Neural progenitor cell (in vitro differentiated cells): Measurements from ENCODE around the gene NXPH2. TPM values are rescaled to one million over a fixed set of nuclear protein-coding genes. Genes with fewer than 3 reads are reported as not detected.
"Not testable (repeated sequence)": the region's sequence is repeated elsewhere in the genome, so short reads cannot be mapped to it uniquely, and the experiment has no call there.

Source experiments
- DNase-seq: peaks from one replicate; pipeline ENCODE4 v3.0.0-alpha.2; 2016; ENCODE audit warnings: low spot score
- H2AFZ ChIP-seq: fragments of 200-600 bp; sonication (generic); replicated peaks from 2 replicates; pipeline ENCODE4 v1.6.1; 2016; ENCODE audit warnings: antibody characterized with exemption
- H3F3A ChIP-seq: fragments of 200-600 bp; sonication (generic); 2 replicates; pipeline ENCODE4 v1.6.1; 2016; ENCODE audit warnings: antibody characterized with exemption, low read depth
- H3K27ac ChIP-seq: fragments of 200-600 bp; sonication (generic); 2 replicates; pipeline ENCODE4 v1.5.1; 2016; ENCODE audit warnings: mild to moderate bottlenecking
- H3K27me3 ChIP-seq: fragments of 200-600 bp; sonication (generic); 2 replicates; pipeline ENCODE4 v1.6.1; 2016; ENCODE audit warnings: mild to moderate bottlenecking, moderate library complexity
- H3K36me3 ChIP-seq: fragments of 200-600 bp; sonication (generic); 2 replicates; pipeline ENCODE4 v1.5.1; 2016
- H3K4me1 ChIP-seq: fragments of 200-600 bp; sonication (generic); 2 replicates; pipeline ENCODE4 v1.6.1; 2016; ENCODE audit warnings: mixed run types
- H3K4me2 ChIP-seq: fragments of 200-600 bp; sonication (generic); 2 replicates; pipeline ENCODE4 v1.6.1; 2016
- H3K4me3 ChIP-seq: fragments of 200-600 bp; sonication (generic); 2 replicates; pipeline ENCODE4 v1.5.1; 2016
- H3K79me2 ChIP-seq: fragments of 200-600 bp; sonication (generic); 2 replicates; pipeline ENCODE4 v1.6.1; 2016; ENCODE audit warnings: low read depth
- H3K9ac ChIP-seq: fragments of 200-600 bp; sonication (generic); 2 replicates; pipeline ENCODE4 v1.6.1; 2016
- H3K9me3 ChIP-seq: fragments of 200-600 bp; sonication (generic); 2 replicates; pipeline ENCODE4 v1.5.1; 2016; ENCODE audit warnings: low read depth
- H4K20me1 ChIP-seq: fragments of 200-600 bp; sonication (generic); 2 replicates; pipeline ENCODE4 v1.6.1; 2016; ENCODE audit warnings: low read depth
- H3K27ac Mint-ChIP-seq: 3 replicates; pipeline ENCODE4 v1.8.0; 2021; ENCODE audit warnings: mixed read lengths
- H3K27me3 Mint-ChIP-seq: 2 replicates; pipeline ENCODE4 v1.8.0; 2022; ENCODE audit warnings: low read depth, mild to moderate bottlenecking, inconsistent platforms, moderate library complexity, mixed read lengths; ENCODE audit not compliant: insufficient read depth
- H3K36me3 Mint-ChIP-seq: 3 replicates; pipeline ENCODE4 v1.8.0; 2021; ENCODE audit warnings: mixed read lengths
- H3K4me1 Mint-ChIP-seq: 3 replicates; pipeline ENCODE4 v1.8.0; 2021; ENCODE audit warnings: mixed read lengths
- H3K4me3 Mint-ChIP-seq: 3 replicates; pipeline ENCODE4 v1.8.0; 2021; ENCODE audit warnings: mild to moderate bottlenecking, moderate library complexity, mixed read lengths
- H3K9me3 Mint-ChIP-seq: 3 replicates; pipeline ENCODE4 v1.8.0; 2020; ENCODE audit warnings: mixed read lengths
- EZH2 ChIP-seq: fragments of 200-600 bp; sonication (generic); IDR thresholded peaks from 2 replicates; pipeline ENCODE4 v1.6.1; 2017; ENCODE audit warnings: antibody characterized with exemption, mild to moderate bottlenecking, moderate library complexity
- EZH2phosphoT487 ChIP-seq: fragments of 200-600 bp; sonication (generic); IDR thresholded peaks from 2 replicates; pipeline ENCODE4 v1.6.1; 2017; ENCODE audit warnings: antibody characterized with exemption
- total RNA-seq: library from RNA; depleted of rRNA; stranded (reverse); fragments of >200 nt; gene quantifications from 2 replicates; pipeline ENCODE4 v1.2.3, GENCODE V29; 2015; ENCODE audit warnings: low replicate concordance
- TF ChIP-seq, protein P1 (sequence below): fragments of 200-600 bp; sonication (generic); IDR thresholded peaks from 2 replicates; pipeline ENCODE4 v1.5.1; 2017; ENCODE audit warnings: antibody characterized with exemption, mild to moderate bottlenecking

Gene NXPH2
- total RNA-seq, 1 donor from 2014 or later = 4.3 TPM

GRCh38 chr2:138741851-138742250 lies 38.3 kb downstream of the NXPH2 start:
- no peak overlapping the region for H3K27ac ChIP-seq
- no peak overlapping the region for H3K4me3 ChIP-seq
- H3K36me3 ChIP-seq = no peaks in the 10 kb centered on the region
- H3K27me3 Mint-ChIP-seq = no peaks in the 10 kb centered on the region
- peaks cover 9% of the 10 kb centered on the region for H3K4me1 ChIP-seq
- H3K4me2 ChIP-seq = no peak overlapping the region
- TF ChIP-seq EZH2phosphoT487 = no peak
- TF ChIP-seq, protein P1, sequence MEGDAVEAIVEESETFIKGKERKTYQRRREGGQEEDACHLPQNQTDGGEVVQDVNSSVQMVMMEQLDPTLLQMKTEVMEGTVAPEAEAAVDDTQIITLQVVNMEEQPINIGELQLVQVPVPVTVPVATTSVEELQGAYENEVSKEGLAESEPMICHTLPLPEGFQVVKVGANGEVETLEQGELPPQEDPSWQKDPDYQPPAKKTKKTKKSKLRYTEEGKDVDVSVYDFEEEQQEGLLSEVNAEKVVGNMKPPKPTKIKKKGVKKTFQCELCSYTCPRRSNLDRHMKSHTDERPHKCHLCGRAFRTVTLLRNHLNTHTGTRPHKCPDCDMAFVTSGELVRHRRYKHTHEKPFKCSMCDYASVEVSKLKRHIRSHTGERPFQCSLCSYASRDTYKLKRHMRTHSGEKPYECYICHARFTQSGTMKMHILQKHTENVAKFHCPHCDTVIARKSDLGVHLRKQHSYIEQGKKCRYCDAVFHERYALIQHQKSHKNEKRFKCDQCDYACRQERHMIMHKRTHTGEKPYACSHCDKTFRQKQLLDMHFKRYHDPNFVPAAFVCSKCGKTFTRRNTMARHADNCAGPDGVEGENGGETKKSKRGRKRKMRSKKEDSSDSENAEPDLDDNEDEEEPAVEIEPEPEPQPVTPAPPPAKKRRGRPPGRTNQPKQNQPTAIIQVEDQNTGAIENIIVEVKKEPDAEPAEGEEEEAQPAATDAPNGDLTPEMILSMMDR = no peak
- TF ChIP-seq EZH2 = no peak
- H3K27me3 ChIP-seq = no peaks in the 10 kb centered on the region
- no peak for DNase-seq
- H3K4me3 Mint-ChIP-seq = no peak overlapping the region
- no peaks in the 10 kb centered on the region for H3K4me1 Mint-ChIP-seq
- H3K9me3 Mint-ChIP-seq = peaks cover 6% of the 10 kb centered on the region
- H3K36me3 Mint-ChIP-seq = peaks cover 3% of the 10 kb centered on the region
- H3K27ac Mint-ChIP-seq = no peak overlapping the region
- no peaks in the 10 kb centered on the region for H3K79me2 ChIP-seq
- no peaks in the 10 kb centered on the region for H4K20me1 ChIP-seq
- H3K9me3 ChIP-seq = no peaks in the 10 kb centered on the region
- no peak overlapping the region for H2AFZ ChIP-seq
- no peak overlapping the region for H3K9ac ChIP-seq
- H3F3A ChIP-seq = peaks cover 3% of the 10 kb centered on the region

DNA sequence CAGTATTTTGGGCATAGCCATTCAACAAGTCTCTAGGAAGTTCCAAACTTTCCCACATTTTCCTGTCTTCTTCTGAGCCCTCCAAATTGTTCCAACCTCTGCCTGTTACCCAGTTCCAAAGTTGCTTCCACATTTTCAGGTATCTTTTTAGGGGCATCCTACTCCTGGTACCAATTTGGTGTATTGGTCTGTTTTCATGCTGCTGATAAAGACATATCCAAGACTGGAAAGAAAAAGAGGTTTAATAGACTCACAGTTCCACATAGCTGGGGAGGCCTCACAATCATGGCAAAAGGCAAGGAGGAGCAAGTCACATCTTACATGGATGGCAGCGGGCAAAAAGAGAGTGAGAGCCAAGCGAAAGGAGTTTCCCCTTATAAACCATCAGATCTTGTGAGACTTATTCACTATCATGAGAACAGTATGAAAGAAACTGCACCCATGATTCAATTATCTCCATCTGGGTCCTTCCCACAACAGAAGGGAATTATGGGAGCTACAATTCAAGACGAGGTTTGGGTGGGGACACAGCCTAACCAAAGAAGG lies 43.1 kb downstream of the NXPH2 start:
- not testable (repeated sequence) for H3K27ac Mint-ChIP-seq, H3K27me3 ChIP-seq, H3K4me3 Mint-ChIP-seq, H3K4me2 ChIP-seq, H3K27ac ChIP-seq, H3K36me3 Mint-ChIP-seq, H3K9ac ChIP-seq, H3K4me1 ChIP-seq, H3K4me1 Mint-ChIP-seq, H3K27me3 Mint-ChIP-seq, H3K9me3 ChIP-seq, H2AFZ ChIP-seq, H3K36me3 ChIP-seq, H3K79me2 ChIP-seq, H4K20me1 ChIP-seq, DNase-seq, H3K4me3 ChIP-seq, H3F3A ChIP-seq
- H3K9me3 Mint-ChIP-seq = peaks cover 24% of the 10 kb centered on the region

DNA sequence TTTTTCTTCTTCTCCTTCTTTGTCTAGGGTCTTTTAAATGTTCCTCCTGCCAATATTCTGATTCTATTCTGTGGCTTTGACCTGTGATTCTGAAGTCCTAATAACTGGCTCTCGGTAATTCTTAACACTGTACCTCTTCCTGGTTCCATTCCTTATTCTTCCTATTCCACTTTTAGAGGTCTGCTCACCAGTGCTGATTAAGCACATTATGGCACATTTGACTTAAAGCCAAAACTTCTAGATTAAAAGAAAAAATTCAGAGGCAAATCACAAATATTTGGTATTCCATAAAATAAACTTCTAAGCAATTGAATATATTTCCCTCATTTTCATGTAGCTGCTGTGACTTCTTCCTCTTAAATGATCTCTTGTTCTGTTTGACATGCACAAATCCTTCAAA lies 47.5 kb downstream of the NXPH2 start:
- Mint-ChIP-seq H3K4me1 (no peaks in the 10 kb centered on the region), H3K9me3 (peaks cover 26% of the 10 kb centered on the region), H3K36me3 (peaks cover 8% of the 10 kb centered on the region), H3K27me3 (no peaks in the 10 kb centered on the region), H3K27ac (no peak overlapping the region), H3K4me3 (no peak overlapping the region)
- no peak overlapping the region for H3K4me3 ChIP-seq
- no peaks in the 10 kb centered on the region for H3K27me3 ChIP-seq
- TF ChIP-seq, protein P1 = no peak
- no peak for TF ChIP-seq EZH2
- no peak for TF ChIP-seq EZH2phosphoT487
- no peak overlapping the region for H3K27ac ChIP-seq
- no peaks in the 10 kb centered on the region for H3K4me1 ChIP-seq
- no peaks in the 10 kb centered on the region for H3K9me3 ChIP-seq
- no peak overlapping the region for H2AFZ ChIP-seq
- H3K9ac ChIP-seq = no peak overlapping the region
- DNase-seq = no peak
- no peaks in the 10 kb centered on the region for H4K20me1 ChIP-seq
- H3K79me2 ChIP-seq = no peaks in the 10 kb centered on the region
- H3F3A ChIP-seq = no peaks in the 10 kb centered on the region
- no peak overlapping the region for H3K4me2 ChIP-seq
- no peaks in the 10 kb centered on the region for H3K36me3 ChIP-seq

GRCh38 chr2:138730497-138731030 lies 49.6 kb downstream of the NXPH2 start:
- H4K20me1 ChIP-seq = no peaks in the 10 kb centered on the region
- no peaks in the 10 kb centered on the region for H3K27me3 Mint-ChIP-seq
- no peak overlapping the region for H2AFZ ChIP-seq
- H3F3A ChIP-seq = no peaks in the 10 kb centered on the region
- H3K9me3 Mint-ChIP-seq = peaks cover 11% of the 10 kb centered on the region
- no peak overlapping the region for H3K27ac ChIP-seq
- no peaks in the 10 kb centered on the region for H3K9me3 ChIP-seq
- H3K4me2 ChIP-seq = no peak overlapping the region
- no peaks in the 10 kb centered on the region for H3K27me3 ChIP-seq
- H3K36me3 ChIP-seq = no peaks in the 10 kb centered on the region
- DNase-seq = no peak
- no peak overlapping the region for H3K4me3 ChIP-seq
- no peaks in the 10 kb centered on the region for H3K4me1 ChIP-seq
- no peak overlapping the region for H3K27ac Mint-ChIP-seq
- H3K4me1 Mint-ChIP-seq = no peaks in the 10 kb centered on the region
- TF ChIP-seq EZH2 = no peak
- TF ChIP-seq EZH2phosphoT487 = no peak
- TF ChIP-seq, protein P1 = no peak
- no peak overlapping the region for H3K4me3 Mint-ChIP-seq
- no peak overlapping the region for H3K9ac ChIP-seq
- peaks cover 4% of the 10 kb centered on the region for H3K36me3 Mint-ChIP-seq
- H3K79me2 ChIP-seq = no peaks in the 10 kb centered on the region
